OCI-LY7 (cell line): ENCODE data around the gene TRERF1. TPM values are rescaled to one million over a fixed set of nuclear protein-coding genes. Genes with fewer than 3 reads are reported as not detected.

ENCODE experiments used
- BruUV-seq: library from RNA; stranded (reverse); fragments of 400-500 nt; replicated peaks from 2 replicates; lab custom pipeline; 2021; lab: Mats Ljungman, UMichigan
- CTCF ChIA-PET: fragments of 300-600 bp; sonication (Branson Sonifier 250); formaldehyde crosslinking; loops from one replicate; lab custom pipeline; 2022; ENCODE audit warnings: antibody characterized with exemption; ENCODE audit not compliant: unreplicated experiment; lab: Charles Lee
- POLR2A ChIA-PET: fragments of 300-600 bp; sonication (Branson Sonifier 250); formaldehyde crosslinking; loops from one replicate; lab custom pipeline; 2022; ENCODE audit warnings: antibody characterized with exemption; lab: Charles Lee
- DNase-seq: peaks from one replicate; pipeline ENCODE4 v3.0.0-alpha.2; 2015; ENCODE audit warnings: low spot score
- H2AFZ ChIP-seq: fragments of 200-600 bp; sonication (generic), shearing (Covaris generic); 2 replicates; pipeline ENCODE4 v1.6.1; 2014; ENCODE audit warnings: mild to moderate bottlenecking, antibody characterized with exemption, low read length, moderate library complexity
- H3K27ac ChIP-seq: fragments of 200-600 bp; sonication (generic); 2 replicates; pipeline ENCODE4 v1.5.1; 2014; ENCODE audit warnings: mixed run types, low read depth, mild to moderate bottlenecking, moderate library complexity, low read length, inconsistent platforms; ENCODE audit not compliant: poor library complexity, severe bottlenecking
- H3K36me3 ChIP-seq: fragments of 200-600 bp; sonication (generic); 2 replicates; pipeline ENCODE4 v1.6.1; 2014; ENCODE audit warnings: mild to moderate bottlenecking, antibody characterized with exemption, low read length, moderate library complexity, mixed read lengths; ENCODE audit not compliant: insufficient read depth
- H3K4me1 ChIP-seq: fragments of 200-600 bp; sonication (generic); 2 replicates; pipeline ENCODE4 v1.5.1; 2014; ENCODE audit warnings: mild to moderate bottlenecking, low read length; ENCODE audit not compliant: insufficient read depth, poor library complexity, severe bottlenecking
- H3K4me2 ChIP-seq: fragments of 200-600 bp; sonication (generic); 2 replicates; pipeline ENCODE4 v1.6.1; 2014; ENCODE audit warnings: mild to moderate bottlenecking, low read length
- H3K4me3 ChIP-seq: fragments of 200-600 bp; sonication (generic); 2 replicates; pipeline ENCODE4 v1.5.1; 2014; ENCODE audit warnings: mild to moderate bottlenecking, low read depth, low read length; ENCODE audit not compliant: poor library complexity, severe bottlenecking
- H3K79me2 ChIP-seq: fragments of 200-600 bp; sonication (generic); 2 replicates; pipeline ENCODE4 v1.6.1; 2016; ENCODE audit warnings: low read depth, mild to moderate bottlenecking, low read length, moderate library complexity, mixed read lengths; ENCODE audit not compliant: insufficient read depth
- H3K9me2 ChIP-seq: fragments of 200-600 bp; sonication (generic); 2 replicates; pipeline ENCODE4 v1.6.1; 2016; ENCODE audit warnings: mild to moderate bottlenecking, low read length, mixed read lengths; ENCODE audit not compliant: insufficient read depth
- H3K9me3 ChIP-seq: fragments of 200-600 bp; sonication (generic); 2 replicates; pipeline ENCODE4 v1.6.1; 2014; ENCODE audit warnings: mild to moderate bottlenecking, mixed run types, low read length, mixed read lengths
- H4K20me1 ChIP-seq: fragments of 200-600 bp; sonication (generic); 2 replicates; pipeline ENCODE4 v1.6.1; 2014; ENCODE audit warnings: mild to moderate bottlenecking, antibody characterized with exemption, low read length, moderate library complexity, mixed read lengths; ENCODE audit not compliant: insufficient read depth
- EZH2phosphoT487 ChIP-seq: fragments of 200-600 bp; sonication (generic); IDR thresholded peaks from 2 replicates; pipeline ENCODE4 v1.6.1; 2018; ENCODE audit warnings: low read depth, borderline replicate concordance, mild to moderate bottlenecking, mixed run types, antibody characterized with exemption, low read length, moderate library complexity, mixed read lengths
- intact Hi-C: fragments of 100-400 bp; cut with micrococcal nuclease; formaldehyde crosslinking; loops from one replicate; pipeline ENCODE4 v1.10.0; 2022; ENCODE audit not compliant: unreplicated experiment
- total RNA-seq, 2 experiments: library from RNA; depleted of rRNA in 1 of 2; stranded (reverse); fragments of >200 nt in 1 of 2; shearing (Covaris generic) in 1 of 2; gene quantifications; 2 replicates each; pipeline ENCODE4 v1.2.3, GENCODE V29; 2014 to 2022
- TF ChIP-seq, protein P1 (sequence below): fragments of 200-600 bp; sonication (generic); conservative IDR thresholded peaks from 2 replicates; pipeline ENCODE4 v1.5.1; 2014; ENCODE audit warnings: mild to moderate bottlenecking, antibody characterized with exemption, low read length, moderate library complexity, mixed read lengths

The TRERF1 gene
- total RNA-seq, 2 experiments from 2014 or later, result 5.7 to 12.9 TPM

DNA sequence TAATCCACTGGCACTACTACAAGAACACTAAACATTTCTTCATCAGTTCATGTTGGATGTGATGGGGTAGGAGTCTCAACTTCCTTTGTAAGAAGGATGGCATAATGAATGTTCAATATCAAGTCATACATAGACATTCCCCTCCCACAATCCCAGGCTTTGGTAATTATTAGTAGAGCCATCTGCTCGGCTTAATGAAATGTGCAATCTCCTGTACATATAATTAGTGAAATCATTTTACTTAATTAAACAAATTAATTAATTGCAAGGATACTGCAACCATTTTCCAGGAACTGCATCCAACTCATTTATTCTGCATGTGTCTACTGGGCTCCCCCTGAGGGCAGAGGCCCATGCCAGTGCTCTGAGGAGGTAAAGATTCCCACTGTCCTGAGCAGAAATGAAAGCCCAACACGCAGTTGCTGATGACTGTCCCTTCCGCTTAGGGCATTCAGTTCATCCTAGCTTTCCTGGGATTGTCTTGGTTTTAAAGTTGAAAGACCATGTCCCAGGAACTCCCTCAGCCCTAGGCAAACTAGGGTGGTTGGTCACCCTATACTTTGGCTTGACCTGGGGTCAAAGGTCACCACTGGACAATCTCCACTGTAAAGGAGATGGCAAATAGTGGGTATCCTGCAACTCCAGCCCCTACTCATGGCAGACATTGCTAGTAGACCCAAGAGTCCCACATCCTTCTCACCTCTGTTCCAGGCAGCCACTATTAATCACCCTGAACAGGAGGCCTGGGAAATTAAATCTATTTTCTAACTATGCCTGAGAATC is 109.8 kb downstream of the TRERF1 start:
- no TSS peak for BruUV-seq
- ChIA-PET CTCF (no interaction called here), POLR2A (interaction anchor here (0.6 kb wide), 1 partner anchor 139 kb away, joined by 3 read pairs; no protein-coding TSS in a partner anchor)
- H3K27ac ChIP-seq, result no peak overlapping the region
- TF ChIP-seq EZH2phosphoT487, result no peak
- TF ChIP-seq, protein P1, sequence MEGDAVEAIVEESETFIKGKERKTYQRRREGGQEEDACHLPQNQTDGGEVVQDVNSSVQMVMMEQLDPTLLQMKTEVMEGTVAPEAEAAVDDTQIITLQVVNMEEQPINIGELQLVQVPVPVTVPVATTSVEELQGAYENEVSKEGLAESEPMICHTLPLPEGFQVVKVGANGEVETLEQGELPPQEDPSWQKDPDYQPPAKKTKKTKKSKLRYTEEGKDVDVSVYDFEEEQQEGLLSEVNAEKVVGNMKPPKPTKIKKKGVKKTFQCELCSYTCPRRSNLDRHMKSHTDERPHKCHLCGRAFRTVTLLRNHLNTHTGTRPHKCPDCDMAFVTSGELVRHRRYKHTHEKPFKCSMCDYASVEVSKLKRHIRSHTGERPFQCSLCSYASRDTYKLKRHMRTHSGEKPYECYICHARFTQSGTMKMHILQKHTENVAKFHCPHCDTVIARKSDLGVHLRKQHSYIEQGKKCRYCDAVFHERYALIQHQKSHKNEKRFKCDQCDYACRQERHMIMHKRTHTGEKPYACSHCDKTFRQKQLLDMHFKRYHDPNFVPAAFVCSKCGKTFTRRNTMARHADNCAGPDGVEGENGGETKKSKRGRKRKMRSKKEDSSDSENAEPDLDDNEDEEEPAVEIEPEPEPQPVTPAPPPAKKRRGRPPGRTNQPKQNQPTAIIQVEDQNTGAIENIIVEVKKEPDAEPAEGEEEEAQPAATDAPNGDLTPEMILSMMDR, result no peak
- no peak for DNase-seq
- no peak overlapping the region for H3K4me3 ChIP-seq
- H2AFZ ChIP-seq, result no peak overlapping the region
- no peaks in the 10 kb centered on the region for H3K79me2 ChIP-seq
- intact Hi-C loops, result no loop called here
- no peaks in the 10 kb centered on the region for H3K4me1 ChIP-seq
- H3K36me3 ChIP-seq, result no peaks in the 10 kb centered on the region
- no peaks in the 10 kb centered on the region for H4K20me1 ChIP-seq
- no peak overlapping the region for H3K4me2 ChIP-seq
- H3K9me2 ChIP-seq, result no peaks in the 10 kb centered on the region
- no peaks in the 10 kb centered on the region for H3K9me3 ChIP-seq

DNA sequence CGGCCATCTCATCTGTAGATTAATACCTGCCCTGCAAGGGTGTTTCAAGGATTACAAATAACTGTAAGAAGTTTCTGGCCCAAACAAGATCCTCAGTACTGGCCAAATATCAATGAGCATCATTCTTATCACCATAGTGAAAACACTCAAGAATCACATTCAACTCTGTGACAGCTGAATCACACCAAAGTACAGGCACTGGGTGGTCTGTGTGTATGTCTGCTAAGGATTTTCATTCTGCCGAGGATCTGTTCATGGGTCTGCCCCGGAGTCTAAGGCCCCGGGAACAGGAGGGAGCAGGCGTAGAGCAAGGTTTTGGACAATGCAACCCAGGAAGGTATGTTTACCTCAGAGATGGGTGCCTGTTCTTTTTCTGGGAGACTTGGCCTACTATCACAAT is 110.5 kb downstream of the TRERF1 start:
- Histone ChIP-seq H4K20me1 (no peaks in the 10 kb centered on the region), H3K27ac (no peak overlapping the region), H3K4me1 (no peaks in the 10 kb centered on the region), H3K36me3 (no peaks in the 10 kb centered on the region), H3K79me2 (no peaks in the 10 kb centered on the region), H3K4me2 (no peak overlapping the region), H3K4me3 (no peak overlapping the region), H3K9me3 (no peaks in the 10 kb centered on the region), H2AFZ (no peak overlapping the region), H3K9me2 (no peaks in the 10 kb centered on the region)
- ChIA-PET CTCF (no interaction called here), POLR2A (no interaction called here)
- intact Hi-C loops, result no loop called here
- TF ChIP-seq EZH2phosphoT487, result no peak
- TF ChIP-seq, protein P1, result no peak
- no TSS peak for BruUV-seq
- no peak for DNase-seq

DNA sequence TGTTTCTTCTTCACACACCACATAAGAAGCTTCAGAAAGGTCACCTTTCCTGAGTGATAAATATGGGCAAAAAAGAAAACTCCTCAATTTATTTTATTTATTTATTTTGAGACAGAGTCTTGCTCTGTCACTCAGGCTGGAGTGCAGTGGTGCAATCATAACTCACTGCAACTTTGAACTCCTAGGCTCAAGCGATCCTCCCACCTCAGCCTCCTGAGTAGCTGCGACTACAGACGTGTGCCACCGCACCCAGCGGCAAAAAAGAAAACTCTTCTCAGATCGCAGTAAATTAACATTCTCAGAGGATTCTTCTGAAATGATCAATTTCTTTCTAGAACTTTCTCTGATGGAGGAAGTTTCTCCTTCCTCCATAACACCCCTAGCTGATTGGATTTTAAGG is 111.2 kb downstream of the TRERF1 start:
- CTCF ChIA-PET, result no interaction called here
- no TSS peak for BruUV-seq
- Histone ChIP-seq H2AFZ (no peak overlapping the region), H3K79me2 (no peaks in the 10 kb centered on the region), H3K4me3 (no peak overlapping the region), H3K9me2 (no peaks in the 10 kb centered on the region), H3K4me2 (no peak overlapping the region), H3K36me3 (no peaks in the 10 kb centered on the region), H3K9me3 (no peaks in the 10 kb centered on the region), H3K27ac (no peak overlapping the region), H3K4me1 (no peaks in the 10 kb centered on the region), H4K20me1 (no peaks in the 10 kb centered on the region)
- intact Hi-C loops, result no loop called here
- DNase-seq, result no peak
- POLR2A ChIA-PET, result interaction anchor here (0.6 kb wide), 1 partner anchor 158 kb away, joined by 4 read pairs; no protein-coding TSS in a partner anchor
- TF ChIP-seq, protein P1, result no peak
- TF ChIP-seq EZH2phosphoT487, result no peak
